GM12878 (cell line): ENCODE measurements around the gene PLA2G4A.

Source experiments
- CEBPB ChIP-seq, 2 experiments: fragments of 150-350 bp in 1 of 2; IDR thresholded peaks; 2 replicates each; pipeline ENCODE4 v1.6.1; 2012 to 2014; ENCODE audit warnings: low read depth in 2 of 2, low read length in 2 of 2, borderline replicate concordance in 1 of 2, inconsistent platforms in 1 of 2
- EZH2 ChIP-seq: IDR thresholded peaks from 2 replicates; pipeline ENCODE4 v1.6.1; 2012; ENCODE audit warnings: low read depth, mild to moderate bottlenecking, control low read depth, inconsistent platforms, low read length, borderline replicate concordance; ENCODE audit not compliant: control insufficient read depth
- MXI1 ChIP-seq: fragments of 150-350 bp; IDR thresholded peaks from 2 replicates; pipeline ENCODE4 v1.6.1; 2011; ENCODE audit warnings: low read depth, mild to moderate bottlenecking, inconsistent platforms, low read length, improper control_type of control experiment
- POLR2A ChIP-seq: IDR thresholded peaks from 2 replicates; pipeline ENCODE4 v1.6.1; 2011; ENCODE audit warnings: low read depth, mild to moderate bottlenecking, low read length
- POLR2AphosphoS5 ChIP-seq: IDR thresholded peaks from 2 replicates; pipeline ENCODE4 v1.6.1; 2011; ENCODE audit warnings: mild to moderate bottlenecking, low read length, inconsistent platforms
- RBBP5 ChIP-seq: fragments of 200-600 bp; sonication (generic); conservative IDR thresholded peaks from 2 replicates; pipeline ENCODE4 v1.6.1; 2016
- SIN3A ChIP-seq: IDR thresholded peaks from 2 replicates; pipeline ENCODE4 v1.6.1; 2012; ENCODE audit warnings: low read depth, low read length, improper control_type of control experiment
- YY1 ChIP-seq: IDR thresholded peaks from 2 replicates; pipeline ENCODE4 v1.6.1; 2011; ENCODE audit warnings: low read depth, mild to moderate bottlenecking, low read length
- ZBTB11 ChIP-seq: fragments of 450-650 bp; formaldehyde crosslinking; IDR thresholded peaks from 2 replicates; pipeline ENCODE4 v1.5.0; 2022; ENCODE audit warnings: mild to moderate bottlenecking, missing genetic modification characterization
- TF ChIP-seq, protein P1 (sequence below), 3 experiments: IDR thresholded peaks in 2 of 3; conservative IDR thresholded peaks in 1 of 3; 2 replicates each; pipeline ENCODE4 v1.5.1; 2011; ENCODE audit warnings: low read depth in 3 of 3, low read length in 3 of 3, mild to moderate bottlenecking in 3 of 3, control low read depth in 2 of 3, moderate library complexity in 2 of 3, inconsistent platforms in 1 of 3, mixed read lengths in 1 of 3; ENCODE audit not compliant: control insufficient read depth in 2 of 3, insufficient read depth in 1 of 3; ENCODE audit errors: extremely low read depth in 1 of 3
- TF ChIP-seq, protein P2 (sequence below): fragments of 450-650 bp; formaldehyde crosslinking; IDR thresholded peaks from 2 replicates; pipeline ENCODE4 v1.4.0; 2022; ENCODE audit warnings: mild to moderate bottlenecking, moderate library complexity

DNA sequence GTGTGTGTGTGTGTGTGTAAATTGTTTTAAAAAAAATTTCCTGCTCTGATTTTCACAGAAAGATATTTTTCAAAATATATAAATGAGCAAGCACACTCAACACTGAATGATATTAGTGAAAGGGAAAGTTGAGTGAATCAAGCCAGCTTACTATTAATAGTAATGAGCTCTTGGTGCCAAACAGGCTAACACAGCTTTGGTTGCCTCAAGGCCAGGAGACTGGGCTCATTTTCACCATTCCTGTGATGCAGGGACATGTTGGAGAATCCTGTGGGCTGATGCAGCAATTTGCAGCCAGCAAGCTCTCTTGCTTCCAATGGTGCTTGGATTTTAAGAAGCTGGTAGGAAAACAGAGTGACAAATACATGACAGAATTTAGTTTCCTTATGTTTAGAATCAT lies 30.2 kb downstream of the PLA2G4A start:
- TF ChIP-seq, protein P1, sequence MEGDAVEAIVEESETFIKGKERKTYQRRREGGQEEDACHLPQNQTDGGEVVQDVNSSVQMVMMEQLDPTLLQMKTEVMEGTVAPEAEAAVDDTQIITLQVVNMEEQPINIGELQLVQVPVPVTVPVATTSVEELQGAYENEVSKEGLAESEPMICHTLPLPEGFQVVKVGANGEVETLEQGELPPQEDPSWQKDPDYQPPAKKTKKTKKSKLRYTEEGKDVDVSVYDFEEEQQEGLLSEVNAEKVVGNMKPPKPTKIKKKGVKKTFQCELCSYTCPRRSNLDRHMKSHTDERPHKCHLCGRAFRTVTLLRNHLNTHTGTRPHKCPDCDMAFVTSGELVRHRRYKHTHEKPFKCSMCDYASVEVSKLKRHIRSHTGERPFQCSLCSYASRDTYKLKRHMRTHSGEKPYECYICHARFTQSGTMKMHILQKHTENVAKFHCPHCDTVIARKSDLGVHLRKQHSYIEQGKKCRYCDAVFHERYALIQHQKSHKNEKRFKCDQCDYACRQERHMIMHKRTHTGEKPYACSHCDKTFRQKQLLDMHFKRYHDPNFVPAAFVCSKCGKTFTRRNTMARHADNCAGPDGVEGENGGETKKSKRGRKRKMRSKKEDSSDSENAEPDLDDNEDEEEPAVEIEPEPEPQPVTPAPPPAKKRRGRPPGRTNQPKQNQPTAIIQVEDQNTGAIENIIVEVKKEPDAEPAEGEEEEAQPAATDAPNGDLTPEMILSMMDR (IDR thresholded peaks at IDR 0.05 in 2 of 3, conservative IDR thresholded peaks at IDR 0.05 in 1 of 3; ENCODE audit: control insufficient read depth in 2 of 3, extremely low read depth in 1 of 3, insufficient read depth in 1 of 3, low read depth in 3 of 3, low read length in 3 of 3) = no peak
- TF ChIP-seq EZH2 (no peak), YY1 (no peak), POLR2AphosphoS5 (no peak), CEBPB (IDR thresholded peaks at IDR 0.05; ENCODE audit: borderline replicate concordance in 1 of 2, low read depth in 2 of 2, low read length in 2 of 2) (no peak), POLR2A (no peak), SIN3A (no peak), MXI1 (no peak), ZBTB11 (no peak), RBBP5 (no peak)
- TF ChIP-seq, protein P2, sequence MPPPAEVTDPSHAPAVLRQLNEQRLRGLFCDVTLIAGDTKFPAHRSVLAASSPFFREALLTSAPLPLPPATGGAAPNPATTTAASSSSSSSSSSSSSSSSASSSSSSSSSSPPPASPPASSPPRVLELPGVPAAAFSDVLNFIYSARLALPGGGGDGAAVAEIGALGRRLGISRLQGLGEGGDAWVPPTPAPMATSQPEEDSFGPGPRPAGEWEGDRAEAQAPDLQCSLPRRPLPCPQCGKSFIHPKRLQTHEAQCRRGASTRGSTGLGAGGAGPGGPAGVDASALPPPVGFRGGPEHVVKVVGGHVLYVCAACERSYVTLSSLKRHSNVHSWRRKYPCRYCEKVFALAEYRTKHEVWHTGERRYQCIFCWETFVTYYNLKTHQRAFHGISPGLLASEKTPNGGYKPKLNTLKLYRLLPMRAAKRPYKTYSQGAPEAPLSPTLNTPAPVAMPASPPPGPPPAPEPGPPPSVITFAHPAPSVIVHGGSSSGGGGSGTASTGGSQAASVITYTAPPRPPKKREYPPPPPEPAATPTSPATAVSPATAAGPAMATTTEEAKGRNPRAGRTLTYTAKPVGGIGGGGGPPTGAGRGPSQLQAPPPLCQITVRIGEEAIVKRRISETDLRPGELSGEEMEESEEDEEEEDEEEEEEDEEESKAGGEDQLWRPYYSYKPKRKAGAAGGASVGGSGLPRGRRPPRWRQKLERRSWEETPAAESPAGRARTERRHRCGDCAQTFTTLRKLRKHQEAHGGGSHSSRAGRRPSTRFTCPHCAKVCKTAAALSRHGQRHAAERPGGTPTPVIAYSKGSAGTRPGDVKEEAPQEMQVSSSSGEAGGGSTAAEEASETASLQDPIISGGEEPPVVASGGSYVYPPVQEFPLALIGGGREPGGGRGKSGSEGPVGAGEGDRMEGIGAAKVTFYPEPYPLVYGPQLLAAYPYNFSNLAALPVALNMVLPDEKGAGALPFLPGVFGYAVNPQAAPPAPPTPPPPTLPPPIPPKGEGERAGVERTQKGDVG = no peak
